MCF 10A (cell line): ENCODE results near the gene ENO2. TPM values are rescaled to one million over a fixed set of nuclear protein-coding genes. Genes with fewer than 3 reads are reported as not detected.
"Not testable (repeated sequence)": the region's sequence is repeated elsewhere in the genome, so short reads cannot be mapped to it uniquely, and the experiment has no call there.

Experiments used
- BruUV-seq: library from RNA; stranded (reverse); fragments of 400-500 nt; replicated peaks from 2 replicates; lab custom pipeline; 2021; lab: Mats Ljungman, UMichigan
- CTCF ChIA-PET: fragments of 300-600 bp; sonication (Branson Sonifier 250); formaldehyde crosslinking; extraction: SDS; loops from one replicate; lab custom pipeline; 2021; ENCODE audit warnings: antibody characterized with exemption, inconsistent platforms; lab: Yijun Ruan, JAX
- POLR2A ChIA-PET: fragments of 300-600, 350-650 bp; sonication (Branson Sonifier 250); formaldehyde crosslinking; extraction: SDS; loops from one replicate; lab custom pipeline; 2020; ENCODE audit warnings: antibody characterized with exemption, inconsistent platforms; lab: Yijun Ruan, JAX
- DNase-seq: peaks from one replicate; pipeline ENCODE4 v3.0.0-alpha.2; 2018; ENCODE audit not compliant: unreplicated experiment
- H3K27ac Mint-ChIP-seq: one replicate; pipeline ENCODE4 v1.8.0; 2022; ENCODE audit warnings: mild to moderate bottlenecking, low read depth, mixed read lengths; ENCODE audit not compliant: unreplicated experiment
- H3K27me3 Mint-ChIP-seq: one replicate; pipeline ENCODE4 v1.8.0; 2022; ENCODE audit warnings: mixed read lengths; ENCODE audit not compliant: insufficient read depth, unreplicated experiment
- H3K36me3 Mint-ChIP-seq: one replicate; pipeline ENCODE4 v1.8.0; 2022; ENCODE audit warnings: mild to moderate bottlenecking, moderate library complexity, mixed read lengths; ENCODE audit not compliant: insufficient read depth, unreplicated experiment
- H3K4me1 Mint-ChIP-seq: one replicate; pipeline ENCODE4 v1.8.0; 2022; ENCODE audit warnings: mixed read lengths; ENCODE audit not compliant: insufficient read depth, unreplicated experiment
- H3K4me3 Mint-ChIP-seq: one replicate; pipeline ENCODE4 v1.8.0; 2022; ENCODE audit warnings: mild to moderate bottlenecking, moderate library complexity, mixed read lengths; ENCODE audit not compliant: unreplicated experiment
- H3K9me3 Mint-ChIP-seq: one replicate; pipeline ENCODE4 v1.8.0; 2022; ENCODE audit warnings: mixed read lengths; ENCODE audit not compliant: unreplicated experiment
- intact Hi-C: fragments of 100-400 bp; cut with micrococcal nuclease; formaldehyde crosslinking; loops from 2 replicates; pipeline ENCODE4 v1.14.1; 2022
- total RNA-seq: library from RNA; stranded (reverse); gene quantifications from 2 replicates; pipeline ENCODE4 v1.2.3, GENCODE V29; 2022
- TF ChIP-seq, protein P1 (sequence below): fragments of 200-600 bp; IDR thresholded peaks from one replicate; pipeline ENCODE4 v1.8.0; 2022; ENCODE audit warnings: antibody characterized with exemption, mild to moderate bottlenecking; ENCODE audit not compliant: unreplicated experiment

Gene ENO2
- total RNA-seq, 1 experiment from 2014 or later = 0.30 TPM

DNA sequence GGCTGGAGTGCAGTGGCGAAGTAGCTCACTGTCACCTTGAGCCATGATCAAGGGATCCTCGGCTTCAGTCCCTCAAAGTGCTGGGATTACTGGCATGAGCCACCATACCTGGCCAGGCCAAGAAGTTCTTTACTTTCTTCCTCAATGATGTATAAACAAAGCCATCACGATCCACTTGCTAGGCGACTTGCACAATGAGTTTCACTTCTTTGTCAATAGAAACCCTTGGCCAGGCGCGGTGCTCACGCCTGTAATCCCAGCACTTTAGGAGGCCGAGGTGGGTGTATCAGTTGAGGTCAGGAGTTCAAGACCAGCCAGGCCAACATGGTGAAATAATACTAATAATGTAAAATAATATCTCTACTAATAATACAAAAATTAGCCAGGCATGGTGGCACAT lies 26.9 kb upstream of the ENO2 start:
- TF ChIP-seq, protein P1, sequence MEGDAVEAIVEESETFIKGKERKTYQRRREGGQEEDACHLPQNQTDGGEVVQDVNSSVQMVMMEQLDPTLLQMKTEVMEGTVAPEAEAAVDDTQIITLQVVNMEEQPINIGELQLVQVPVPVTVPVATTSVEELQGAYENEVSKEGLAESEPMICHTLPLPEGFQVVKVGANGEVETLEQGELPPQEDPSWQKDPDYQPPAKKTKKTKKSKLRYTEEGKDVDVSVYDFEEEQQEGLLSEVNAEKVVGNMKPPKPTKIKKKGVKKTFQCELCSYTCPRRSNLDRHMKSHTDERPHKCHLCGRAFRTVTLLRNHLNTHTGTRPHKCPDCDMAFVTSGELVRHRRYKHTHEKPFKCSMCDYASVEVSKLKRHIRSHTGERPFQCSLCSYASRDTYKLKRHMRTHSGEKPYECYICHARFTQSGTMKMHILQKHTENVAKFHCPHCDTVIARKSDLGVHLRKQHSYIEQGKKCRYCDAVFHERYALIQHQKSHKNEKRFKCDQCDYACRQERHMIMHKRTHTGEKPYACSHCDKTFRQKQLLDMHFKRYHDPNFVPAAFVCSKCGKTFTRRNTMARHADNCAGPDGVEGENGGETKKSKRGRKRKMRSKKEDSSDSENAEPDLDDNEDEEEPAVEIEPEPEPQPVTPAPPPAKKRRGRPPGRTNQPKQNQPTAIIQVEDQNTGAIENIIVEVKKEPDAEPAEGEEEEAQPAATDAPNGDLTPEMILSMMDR = no peak
- H3K4me1 Mint-ChIP-seq = no peaks in the 10 kb centered on the region
- CTCF ChIA-PET = interaction anchor here (1.5 to 1.6 kb wide), 2 partner anchors 15 to 19 kb away, joined by 7 read pairs; partner anchors contain the start of gene SPSB2
- POLR2A ChIA-PET = interaction anchor here (1.2 kb wide), 1 partner anchor 14 kb away, joined by 4 read pairs; the partner anchor contains the start of gene SPSB2
- DNase-seq = no peak
- no peak overlapping the region for H3K4me3 Mint-ChIP-seq
- intact Hi-C loops = no loop called here
- no TSS peak for BruUV-seq
- no peaks in the 10 kb centered on the region for H3K36me3 Mint-ChIP-seq
- H3K9me3 Mint-ChIP-seq = no peaks in the 10 kb centered on the region
- H3K27ac Mint-ChIP-seq = no peak overlapping the region
- H3K27me3 Mint-ChIP-seq = no peaks in the 10 kb centered on the region

DNA sequence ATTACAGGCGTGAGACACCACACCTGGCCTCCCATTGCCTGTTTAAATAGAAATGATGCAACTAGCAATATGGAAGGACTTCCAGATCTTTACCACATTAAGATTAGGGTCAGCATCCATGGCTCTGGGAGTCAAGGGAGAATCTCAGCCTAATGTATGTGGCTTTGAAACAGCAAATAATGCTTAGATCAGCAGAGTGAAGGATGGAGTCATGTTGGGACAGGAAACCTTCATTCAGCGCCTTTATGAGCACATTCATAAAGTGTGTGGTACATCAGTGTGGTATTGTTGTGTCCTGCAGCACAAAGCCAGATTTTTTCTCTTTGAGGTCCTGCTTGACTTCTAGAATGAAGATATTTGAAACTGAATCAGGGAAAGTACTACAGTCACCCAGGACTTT lies 26.0 kb upstream of the ENO2 start:
- TF ChIP-seq, protein P1 = no peak
- no peaks in the 10 kb centered on the region for H3K9me3 Mint-ChIP-seq
- DNase-seq = no peak
- H3K4me3 Mint-ChIP-seq = no peak overlapping the region
- BruUV-seq = no TSS peak
- no peaks in the 10 kb centered on the region for H3K27me3 Mint-ChIP-seq
- intact Hi-C loops = no loop called here
- ChIA-PET CTCF (interaction anchor here (0.6 to 1.6 kb wide), 2 partner anchors 16 to 284 kb away, joined by 3 to 7 read pairs; partner anchors contain the start of gene SPSB2), POLR2A (interaction anchor here (1.2 kb wide), 1 partner anchor 15 kb away, joined by 4 read pairs; the partner anchor contains the start of gene SPSB2)
- no peaks in the 10 kb centered on the region for H3K4me1 Mint-ChIP-seq
- H3K36me3 Mint-ChIP-seq = no peaks in the 10 kb centered on the region
- H3K27ac Mint-ChIP-seq = no peak overlapping the region

DNA sequence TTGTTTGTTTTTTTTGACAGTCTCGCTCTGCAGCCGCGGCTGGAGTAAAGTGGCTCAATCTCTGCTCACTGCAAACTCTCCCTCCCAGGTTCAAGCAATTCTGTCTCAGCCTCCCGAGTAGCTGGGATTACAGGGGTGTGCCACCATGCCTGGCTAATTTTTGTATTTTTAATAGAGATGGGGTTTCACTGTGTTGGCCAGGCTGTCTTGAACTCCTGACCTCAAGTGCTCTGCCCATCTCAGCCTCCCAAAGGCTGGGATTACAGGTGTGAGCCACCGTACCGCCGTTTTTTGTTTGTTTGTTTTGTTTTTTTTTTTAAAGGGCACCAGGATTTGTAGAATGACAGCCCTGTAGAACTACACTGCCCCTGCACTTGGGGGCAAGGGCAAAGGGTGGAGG lies 25.6 kb upstream of the ENO2 start:
- H3K9me3 Mint-ChIP-seq, intact Hi-C loops, DNase-seq, H3K4me3 Mint-ChIP-seq, BruUV-seq, H3K27me3 Mint-ChIP-seq, H3K27ac Mint-ChIP-seq, H3K36me3 Mint-ChIP-seq, H3K4me1 Mint-ChIP-seq: not testable (repeated sequence)
- POLR2A ChIA-PET = interaction anchor here (1.2 kb wide), 1 partner anchor 16 kb away, joined by 4 read pairs; the partner anchor contains the start of gene SPSB2
- CTCF ChIA-PET = interaction anchor here (1.2 to 1.6 kb wide), 2 partner anchors 16 to 37 kb away, joined by 3 to 7 read pairs; partner anchors contain the start of gene SPSB2

DNA sequence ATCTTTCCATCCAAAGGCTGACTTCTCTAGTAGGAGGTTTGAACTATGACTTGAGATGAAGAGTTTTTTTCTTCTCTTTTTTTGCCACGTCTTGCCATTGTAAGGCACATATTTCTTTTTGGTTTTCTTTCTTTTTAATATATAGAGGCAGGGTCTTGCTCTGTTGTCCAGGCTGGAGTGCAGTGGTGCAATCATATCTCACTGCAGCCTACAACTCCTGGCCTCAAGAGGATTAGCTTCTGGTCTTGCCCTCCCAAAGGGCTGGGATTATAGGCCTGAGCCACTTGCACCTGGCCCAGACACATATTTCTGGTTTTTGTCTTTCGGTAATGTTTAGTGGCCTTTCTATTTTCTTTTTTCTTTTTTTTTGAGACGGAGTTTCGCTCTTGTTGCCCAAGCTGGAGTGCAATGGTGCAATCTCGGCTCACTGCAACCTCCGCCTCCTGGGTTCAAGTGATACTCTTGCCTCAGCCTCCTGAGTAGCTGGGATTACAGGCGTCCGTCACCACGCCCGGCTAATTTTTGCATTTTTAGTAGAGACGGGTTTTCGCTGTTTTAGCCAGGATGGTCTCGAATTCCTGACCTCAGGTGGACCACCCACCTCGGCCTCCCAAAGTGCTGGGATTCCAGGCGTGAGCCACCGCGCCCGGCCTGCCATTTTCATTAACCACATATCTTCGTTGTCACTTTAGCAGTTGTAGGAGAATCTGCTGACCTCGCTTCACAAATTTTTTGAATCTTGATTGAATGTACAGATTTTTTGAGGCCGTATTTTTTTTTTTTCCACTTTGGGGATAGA lies 24.4 kb upstream of the ENO2 start:
- H3K4me1 Mint-ChIP-seq, H3K9me3 Mint-ChIP-seq, DNase-seq, H3K36me3 Mint-ChIP-seq, H3K4me3 Mint-ChIP-seq, H3K27me3 Mint-ChIP-seq, BruUV-seq, intact Hi-C loops: not testable (repeated sequence)
- POLR2A ChIA-PET = interaction anchor here (0.5 to 2.4 kb wide), 5 partner anchors 10 to 71 kb away, joined by 3 to 37 read pairs (median 4); partner anchors contain the start of genes SPSB2 and TPI1
- CTCF ChIA-PET = interaction anchor here (1.2 kb wide), 1 partner anchor 35 kb away, joined by 3 read pairs; no protein-coding TSS in a partner anchor
- peak overlapping the region; percentile 74 for H3K27ac Mint-ChIP-seq
